WTC11 (cell line): Measurements from ENCODE around the gene LRRC18. TPM values are rescaled to one million over a fixed set of nuclear protein-coding genes. Genes with fewer than 3 reads are reported as not detected.

Source experiments
- ATAC-seq: fragments of 200-7000 bp; cut with Tn5 transposase; 2 replicates; pipeline ENCODE4 v1.10.0; 2021; ENCODE audit warnings: mild to moderate bottlenecking, moderate library complexity
- CTCF ChIA-PET: fragments of 300-600 bp; sonication (Branson Sonifier 250); formaldehyde crosslinking; loops from one replicate; lab custom pipeline; 2021; ENCODE audit warnings: antibody characterized with exemption; lab: Charles Lee
- POLR2A ChIA-PET: fragments of 350-600 bp; sonication (Branson Sonifier 250); formaldehyde crosslinking; loops from one replicate; lab custom pipeline; 2021; ENCODE audit warnings: antibody characterized with exemption; lab: Charles Lee
- DNase-seq: peaks from one replicate; pipeline ENCODE4 v3.0.0; 2021; ENCODE audit warnings: low spot score
- H3K27ac Mint-ChIP-seq: 2 replicates; pipeline ENCODE4 v1.8.0; 2021; ENCODE audit warnings: mixed read lengths
- H3K27me3 Mint-ChIP-seq: 2 replicates; pipeline ENCODE4 v1.8.0; 2021; ENCODE audit warnings: low read depth, mild to moderate bottlenecking, moderate library complexity, mixed read lengths
- H3K36me3 Mint-ChIP-seq: 2 replicates; pipeline ENCODE4 v1.8.0; 2021; ENCODE audit warnings: mixed read lengths
- H3K4me1 Mint-ChIP-seq: 2 replicates; pipeline ENCODE4 v1.8.0; 2022; ENCODE audit warnings: mixed read lengths
- H3K4me3 Mint-ChIP-seq: 2 replicates; pipeline ENCODE4 v1.8.0; 2021; ENCODE audit warnings: mild to moderate bottlenecking, moderate library complexity, mixed read lengths
- H3K9me3 Mint-ChIP-seq: 2 replicates; pipeline ENCODE4 v1.8.0; 2021; ENCODE audit warnings: mixed read lengths
- AFF4 ChIP-seq: sonication (generic); formaldehyde crosslinking; IDR thresholded peaks from 2 replicates; pipeline ENCODE4 v1.8.1; 2023; ENCODE audit warnings: mild to moderate bottlenecking, missing genetic modification reagents, borderline replicate concordance
- ATF3 ChIP-seq: sonication (generic); formaldehyde crosslinking; conservative IDR thresholded peaks from 2 replicates; pipeline ENCODE4 v1.8.1; 2022; ENCODE audit warnings: mild to moderate bottlenecking, missing genetic modification reagents
- CDX4 ChIP-seq: fragments of 250-450 bp; sonication (Bioruptor Pico); IDR thresholded peaks from 2 replicates; pipeline ENCODE4 v1.9.0; 2021; ENCODE audit warnings: moderate library complexity, mild to moderate bottlenecking, inconsistent platforms, borderline replicate concordance
- CREB1 ChIP-seq: sonication (generic); formaldehyde crosslinking; IDR thresholded peaks from 2 replicates; pipeline ENCODE4 v1.8.0; 2023; ENCODE audit warnings: mild to moderate bottlenecking, missing genetic modification reagents
- CREM ChIP-seq: sonication (generic); formaldehyde crosslinking; IDR thresholded peaks from 2 replicates; pipeline ENCODE4 v1.8.1; 2022; ENCODE audit warnings: mild to moderate bottlenecking, missing genetic modification reagents, moderate library complexity
- EMX1 ChIP-seq: fragments of 250-450 bp; sonication (Bioruptor Pico); IDR thresholded peaks from 2 replicates; pipeline ENCODE4 v1.8.0; 2021; ENCODE audit warnings: mild to moderate bottlenecking
- FOXJ3 ChIP-seq: sonication (generic); formaldehyde crosslinking; IDR thresholded peaks from 2 replicates; pipeline ENCODE4 v1.9.0; 2021; ENCODE audit warnings: missing genetic modification reagents, mild to moderate bottlenecking, borderline replicate concordance
- MLX ChIP-seq: sonication (generic); formaldehyde crosslinking; IDR thresholded peaks from 2 replicates; pipeline ENCODE4 v1.8.1; 2023; ENCODE audit warnings: mild to moderate bottlenecking, missing genetic modification reagents, moderate library complexity
- NR1H2 ChIP-seq: sonication (generic); formaldehyde crosslinking; IDR thresholded peaks from 2 replicates; pipeline ENCODE4 v1.9.0; 2021; ENCODE audit warnings: mild to moderate bottlenecking, moderate library complexity, missing genetic modification reagents
- SMAD3 ChIP-seq: sonication (generic); formaldehyde crosslinking; IDR thresholded peaks from 2 replicates; pipeline ENCODE4 v1.8.0; 2022; ENCODE audit warnings: missing genetic modification reagents, mild to moderate bottlenecking, borderline replicate concordance
- SOX15 ChIP-seq: fragments of 250-450 bp; sonication (Bioruptor Pico); IDR thresholded peaks from 2 replicates; pipeline ENCODE4 v1.9.0; 2021; ENCODE audit warnings: mild to moderate bottlenecking
- STAT6 ChIP-seq: sonication (generic); formaldehyde crosslinking; conservative IDR thresholded peaks from 2 replicates; pipeline ENCODE4 v1.8.1; 2023; ENCODE audit warnings: mild to moderate bottlenecking, low read depth, missing genetic modification reagents, moderate library complexity
- TEAD4 ChIP-seq: sonication (generic); formaldehyde crosslinking; IDR thresholded peaks from 2 replicates; pipeline ENCODE4 v1.8.0; 2022; ENCODE audit warnings: mild to moderate bottlenecking, missing genetic modification reagents
- ZBTB43 ChIP-seq: sonication (generic); formaldehyde crosslinking; IDR thresholded peaks from 2 replicates; pipeline ENCODE4 v1.8.1; 2023; ENCODE audit warnings: mild to moderate bottlenecking, missing genetic modification reagents
- ZNF138 ChIP-seq: sonication (generic); formaldehyde crosslinking; conservative IDR thresholded peaks from 2 replicates; pipeline ENCODE4 v1.8.1; 2022; ENCODE audit warnings: mild to moderate bottlenecking, moderate library complexity, missing genetic modification reagents
- ZNF232 ChIP-seq: sonication (generic); formaldehyde crosslinking; IDR thresholded peaks from 2 replicates; pipeline ENCODE4 v1.8.0; 2022; ENCODE audit warnings: mild to moderate bottlenecking, missing genetic modification reagents
- ZNF263 ChIP-seq: sonication (generic); formaldehyde crosslinking; IDR thresholded peaks from 2 replicates; pipeline ENCODE4 v1.8.1; 2022; ENCODE audit warnings: low read depth, mild to moderate bottlenecking, moderate library complexity, missing genetic modification reagents
- ZNF281 ChIP-seq: sonication (generic); formaldehyde crosslinking; IDR thresholded peaks from 2 replicates; pipeline ENCODE4 v1.8.0; 2023; ENCODE audit warnings: mild to moderate bottlenecking, missing genetic modification reagents
- ZNF671 ChIP-seq: fragments of 250-450 bp; sonication (Bioruptor Pico); IDR thresholded peaks from 2 replicates; pipeline ENCODE4 v1.8.0; 2021; ENCODE audit warnings: mild to moderate bottlenecking
- ZSCAN18 ChIP-seq: fragments of 250-450 bp; sonication (Bioruptor Pico); IDR thresholded peaks from 2 replicates; pipeline ENCODE4 v2.1.2; 2022; ENCODE audit warnings: mild to moderate bottlenecking, moderate library complexity
- total RNA-seq: library from RNA; stranded (reverse); gene quantifications from 3 replicates; pipeline ENCODE4 v1.2.3, GENCODE V29; 2021

Gene LRRC18
- total RNA-seq, 1 experiment from 2014 or later, result not detected

- TF ChIP-seq CREB1, result no peak
- no peak for TF ChIP-seq ZNF263 (CRISPR knock-in tag)
- TF ChIP-seq ZSCAN18, result no peak
- no peak for TF ChIP-seq ATF3 (CRISPR knock-in tag)
- no peak for TF ChIP-seq FOXJ3
- TF ChIP-seq AFF4, result no peak
- Mint-ChIP-seq H3K36me3 (no peaks in the 10 kb centered on the region), H3K9me3 (no peaks in the 10 kb centered on the region), H3K4me3 (no peak overlapping the region), H3K27me3 (no peaks in the 10 kb centered on the region), H3K27ac (peak overlapping the region; percentile 57; the same call in 1 of the 2 replicates), H3K4me1 (peaks cover 2% of the 10 kb centered on the region; the same call in 1 of the 2 replicates)
- DNase-seq, result no peak
- no peak for ATAC-seq
- POLR2A ChIA-PET, result interaction anchor here (0.7 kb wide), 1 partner anchor 105 kb away, joined by 3 read pairs; no protein-coding TSS in a partner anchor
- CTCF ChIA-PET, result no interaction called here
Observed at GRCh38 chr10:48896756-48897440, 42.7 kb downstream of the LRRC18 start.

- no peaks in the 10 kb centered on the region for H3K36me3 Mint-ChIP-seq
- no peaks in the 10 kb centered on the region for H3K9me3 Mint-ChIP-seq
- DNase-seq (no peak), ATAC-seq (no peak)
- CTCF ChIA-PET, result no interaction called here
- H3K27me3 Mint-ChIP-seq, result no peaks in the 10 kb centered on the region
- POLR2A ChIA-PET, result no interaction called here
- no peak overlapping the region for H3K27ac Mint-ChIP-seq
- H3K4me1 Mint-ChIP-seq, result peaks cover 3% of the 10 kb centered on the region; the same call in 1 of the 2 replicates
- H3K4me3 Mint-ChIP-seq, result no peak overlapping the region
- TF ChIP-seq CREB1, result no peak
- TF ChIP-seq SOX15 (CRISPR knock-in tag), result no peak
- no peak for TF ChIP-seq NR1H2 (CRISPR knock-in tag)
- no peak for TF ChIP-seq ZNF138
- no peak for TF ChIP-seq ZNF671 (CRISPR knock-in tag)
- no peak for TF ChIP-seq ZNF281 (CRISPR knock-in tag)
- TF ChIP-seq ZBTB43 (CRISPR knock-in tag), result no peak
- TF ChIP-seq MLX (CRISPR knock-in tag), result no peak
- TF ChIP-seq TEAD4 (CRISPR knock-in tag), result no peak
- TF ChIP-seq CDX4, result no peak
- no peak for TF ChIP-seq CREM
- no peak for TF ChIP-seq EMX1 (CRISPR knock-in tag)
- no peak for TF ChIP-seq SMAD3
- TF ChIP-seq STAT6 (CRISPR knock-in tag), result no peak
- no peak for TF ChIP-seq ZNF232 (CRISPR knock-in tag)
Observed at GRCh38 chr10:48895803-48896195, 43.8 kb downstream of the LRRC18 start.
